GM12875 (cell line): ENCODE data around the gene LGR6.
"Not testable (repeated sequence)": the region's sequence is repeated elsewhere in the genome, so short reads cannot be mapped to it uniquely, and the experiment has no call there.

Source experiments
- H3K4me3 ChIP-seq: one replicate; pipeline ENCODE4 v1.5.1; 2011; ENCODE audit warnings: low read depth, low read length, control low read depth
- CTCF ChIP-seq: IDR thresholded peaks from 2 replicates; pipeline ENCODE4 v1.5.1; 2011; ENCODE audit warnings: low read depth, mild to moderate bottlenecking, control low read depth, inconsistent platforms, low read length, moderate library complexity, borderline replicate concordance; ENCODE audit not compliant: insufficient read depth

Gene LGR6

GRCh38 chr1:202171292-202172014 is 22.1 kb upstream of the LGR6 start:
- no peak for TF ChIP-seq CTCF
- no peak overlapping the region for H3K4me3 ChIP-seq

- TF ChIP-seq CTCF, result no peak
- H3K4me3 ChIP-seq, result no peak overlapping the region
Observed at GRCh38 chr1:202172015-202172355, 21.6 kb upstream of the LGR6 start.

GRCh38 chr1:202173993-202174392 is 19.6 kb upstream of the LGR6 start:
- H3K4me3 ChIP-seq, result no peak overlapping the region
- TF ChIP-seq CTCF, result no peak

GRCh38 chr1:202176949-202177927 is 16.4 kb upstream of the LGR6 start:
- TF ChIP-seq CTCF, result no peak
- no peak overlapping the region for H3K4me3 ChIP-seq

GRCh38 chr1:202179828-202180750 is 13.5 kb upstream of the LGR6 start:
- H3K4me3 ChIP-seq, result no peak overlapping the region
- no peak for TF ChIP-seq CTCF

GRCh38 chr1:202180751-202181139 is 12.9 kb upstream of the LGR6 start:
- not testable (repeated sequence) for H3K4me3 ChIP-seq

GRCh38 chr1:202181586-202181985 is 12.0 kb upstream of the LGR6 start:
- TF ChIP-seq CTCF, result no peak
- no peak overlapping the region for H3K4me3 ChIP-seq
